B cell (primary cell): ENCODE results near the gene ASAP3. TPM values are rescaled to one million over a fixed set of nuclear protein-coding genes. Genes with fewer than 3 reads are reported as not detected.

ENCODE experiments used
- ATAC-seq: fragments of 200-7000 bp; cut with Tn5 transposase; one replicate; pipeline ENCODE4 v1.10.0; 2021; ENCODE audit warnings: low read depth, mild to moderate bottlenecking, moderate number of reproducible peaks, moderate library complexity
- CTCF ChIA-PET: fragments of 350-600 bp; sonication (Branson Sonifier 250); formaldehyde crosslinking; loops from one replicate; lab custom pipeline; 2021; ENCODE audit warnings: antibody characterized with exemption, inconsistent platforms; lab: Charles Lee
- POLR2A ChIA-PET: fragments of 350-600 bp; sonication (Branson Sonifier 250); formaldehyde crosslinking; loops from one replicate; lab custom pipeline; 2021; ENCODE audit warnings: antibody characterized with exemption; lab: Charles Lee
- DNase-seq: peaks from one replicate; pipeline ENCODE4 v3.0.0; 2013
- H2AFZ ChIP-seq: 2 replicates; pipeline ENCODE4 v1.6.1; 2012; ENCODE audit warnings: mild to moderate bottlenecking, low read depth, low read length; ENCODE audit not compliant: insufficient read depth, poor library complexity, severe bottlenecking
- H3K27ac ChIP-seq, 2 donors: 1 replicate in 1 of 2; 2 replicates in 1 of 2; pipeline ENCODE4 v1.5.1; 2012 to 2013; ENCODE audit warnings: low read length in 2 of 2, mild to moderate bottlenecking in 2 of 2, moderate library complexity in 1 of 2
- H3K27me3 ChIP-seq, 4 experiments: fragments of 200-600 bp in 1 of 4; sonication (generic) in 1 of 4; replicated peaks in 1 of 4; 1 replicate in 2 of 4; 2 replicates in 2 of 4; pipeline versions ENCODE4 v1.6.1 to v1.7.0; 2013 to 2016; ENCODE audit warnings: low read length in 3 of 4, mild to moderate bottlenecking in 2 of 4, mixed read lengths in 1 of 4, moderate library complexity in 1 of 4; ENCODE audit not compliant: insufficient read depth in 4 of 4, control insufficient read depth in 3 of 4; ENCODE audit errors: control extremely low read depth in 1 of 4
- H3K36me3 ChIP-seq, 2 experiments: replicated peaks in 1 of 2; 1 replicate in 1 of 2; 2 replicates in 1 of 2; pipeline versions ENCODE4 v1.6.1 to v1.7.1; 2013; ENCODE audit warnings: low read length in 1 of 2; ENCODE audit not compliant: insufficient read depth in 2 of 2, control insufficient read depth in 1 of 2; ENCODE audit errors: control extremely low read depth in 1 of 2, extremely low read depth in 1 of 2
- H3K4me1 ChIP-seq, 2 donors: fragments of 200-600 bp in 1 of 2; sonication (generic) in 1 of 2; 1 replicate in 1 of 2; 2 replicates in 1 of 2; pipeline versions ENCODE4 v1.5.1 to v1.6.1; 2013 to 2017; ENCODE audit warnings: low read length in 2 of 2; ENCODE audit not compliant: control insufficient read depth in 2 of 2, insufficient read depth in 2 of 2
- H3K4me2 ChIP-seq: replicated peaks from 2 replicates; pipeline ENCODE3; 2012; ENCODE audit warnings: mild to moderate bottlenecking, low read depth, low read length; ENCODE audit not compliant: poor library complexity, severe bottlenecking
- H3K4me3 ChIP-seq, 5 experiments: fragments of 200-600 bp in 1 of 5; sonication (generic) in 1 of 5; 1 replicate in 3 of 5; 2 replicates in 2 of 5; pipeline versions ENCODE4 v1.5.1 to v1.7.0; 2011 to 2016; ENCODE audit warnings: low read length in 4 of 5, mild to moderate bottlenecking in 4 of 5, low read depth in 2 of 5, control low read depth in 1 of 5, moderate library complexity in 1 of 5; ENCODE audit not compliant: insufficient read depth in 1 of 5; ENCODE audit errors: control extremely low read depth in 1 of 5, extremely low read depth in 1 of 5
- H3K79me2 ChIP-seq: fragments of 200-600 bp; sonication (generic); one replicate; pipeline ENCODE4 v1.6.0; 2016; ENCODE audit warnings: low read length; ENCODE audit not compliant: control insufficient read depth, insufficient read depth
- H3K9ac ChIP-seq: fragments of 200-600 bp; sonication (generic); 2 replicates; pipeline ENCODE4 v1.6.1; 2017; ENCODE audit warnings: mild to moderate bottlenecking, low read length, moderate library complexity
- H3K9me3 ChIP-seq, 3 donors: one replicate each; pipeline versions ENCODE4 v1.6.1 to v1.7.1; 2013; ENCODE audit warnings: low read length in 2 of 3; ENCODE audit not compliant: control insufficient read depth in 2 of 3, insufficient read depth in 1 of 3; ENCODE audit errors: control extremely low read depth in 1 of 3
- H4K20me1 ChIP-seq: 2 replicates; pipeline ENCODE4 v1.6.0; 2012; ENCODE audit warnings: mild to moderate bottlenecking, low read length; ENCODE audit not compliant: insufficient read depth, control insufficient read depth, poor library complexity, severe bottlenecking
- H3K27ac Mint-ChIP-seq: one replicate; pipeline ENCODE4 v1.8.0; 2021; ENCODE audit warnings: mixed read lengths
- H3K27me3 Mint-ChIP-seq: one replicate; pipeline ENCODE4 v1.8.0; 2021; ENCODE audit warnings: mixed read lengths
- H3K4me1 Mint-ChIP-seq: one replicate; pipeline ENCODE4 v1.8.0; 2021; ENCODE audit warnings: mixed read lengths
- H3K4me3 Mint-ChIP-seq: one replicate; pipeline ENCODE4 v1.8.0; 2021; ENCODE audit warnings: mixed read lengths
- H3K9me3 Mint-ChIP-seq: one replicate; pipeline ENCODE4 v1.8.0; 2022; ENCODE audit warnings: mixed read lengths; ENCODE audit not compliant: insufficient read depth
- EZH2 ChIP-seq: IDR thresholded peaks from 2 replicates; pipeline ENCODE4 v1.6.1; 2012; ENCODE audit warnings: borderline replicate concordance, low read depth, mild to moderate bottlenecking, moderate library complexity, low read length; ENCODE audit not compliant: insufficient read depth, poor library complexity, severe bottlenecking
- WGBS: methylation state at CpG from one replicate; pipeline ENCODE4 v1.1.5; 2013; ENCODE audit warnings: missing lambda C conversion rate; ENCODE audit not compliant: insufficient coverage; 5-methylcytosine and 5-hydroxymethylcytosine counted together
- intact Hi-C: fragments of 100-400 bp; cut with micrococcal nuclease; formaldehyde crosslinking; loops from one replicate; pipeline ENCODE4 v1.10.0; 2022
- polyA plus RNA-seq: library from polyadenylated mRNA; depleted of rRNA; stranded (reverse); fragments of >200 nt; gene quantifications from 2 replicates; pipeline ENCODE4 v1.2.3, GENCODE V29; 2012
- total RNA-seq, 2 donors: library from RNA; stranded (reverse); fragments of 120-200 nt in 1 of 2; gene quantifications; 1 replicate in 1 of 2; 2 replicates in 1 of 2; pipeline versions ENCODE4 v1.2.3 to v1.2.4, GENCODE V29; 2013 to 2022
- TF ChIP-seq, protein P1 (sequence below): fragments of 200-600 bp; IDR thresholded peaks from one replicate; pipeline ENCODE4 v1.8.0; 2022; ENCODE audit warnings: antibody characterized with exemption, mild to moderate bottlenecking

ASAP3 gene
- total and polyA plus RNA-seq, 2 donors (not counting 1 experiment from before 2014, with no cell fraction given): 2.9 to 11.0 TPM

GRCh38 chr1:23472351-23473036 lies 11.5 kb downstream of the ASAP3 start:
- no peaks in the 10 kb centered on the region for H3K36me3 ChIP-seq
- no peak overlapping the region for H3K4me3 ChIP-seq
- DNase-seq: no peak
- no peak overlapping the region for H3K4me2 ChIP-seq
- H3K4me1 ChIP-seq: no peaks in the 10 kb centered on the region
- no peaks in the 10 kb centered on the region for H4K20me1 ChIP-seq
- no peak overlapping the region for H3K9ac ChIP-seq
- H3K27ac ChIP-seq: no peak overlapping the region
- Mint-ChIP-seq H3K27ac (no peak overlapping the region), H3K9me3 (no peaks in the 10 kb centered on the region), H3K4me1 (no peaks in the 10 kb centered on the region), H3K27me3 (peaks cover 10% of the 10 kb centered on the region), H3K4me3 (no peak overlapping the region)
- ATAC-seq: no peak
- ChIA-PET POLR2A (no interaction called here), CTCF (interaction anchor here (0.6 to 1.2 kb wide), 2 partner anchors 14 to 25 kb away, joined by 3 to 4 read pairs; no protein-coding TSS in a partner anchor)
- no peaks in the 10 kb centered on the region for H3K79me2 ChIP-seq
- TF ChIP-seq EZH2: no peak
- TF ChIP-seq, protein P1, sequence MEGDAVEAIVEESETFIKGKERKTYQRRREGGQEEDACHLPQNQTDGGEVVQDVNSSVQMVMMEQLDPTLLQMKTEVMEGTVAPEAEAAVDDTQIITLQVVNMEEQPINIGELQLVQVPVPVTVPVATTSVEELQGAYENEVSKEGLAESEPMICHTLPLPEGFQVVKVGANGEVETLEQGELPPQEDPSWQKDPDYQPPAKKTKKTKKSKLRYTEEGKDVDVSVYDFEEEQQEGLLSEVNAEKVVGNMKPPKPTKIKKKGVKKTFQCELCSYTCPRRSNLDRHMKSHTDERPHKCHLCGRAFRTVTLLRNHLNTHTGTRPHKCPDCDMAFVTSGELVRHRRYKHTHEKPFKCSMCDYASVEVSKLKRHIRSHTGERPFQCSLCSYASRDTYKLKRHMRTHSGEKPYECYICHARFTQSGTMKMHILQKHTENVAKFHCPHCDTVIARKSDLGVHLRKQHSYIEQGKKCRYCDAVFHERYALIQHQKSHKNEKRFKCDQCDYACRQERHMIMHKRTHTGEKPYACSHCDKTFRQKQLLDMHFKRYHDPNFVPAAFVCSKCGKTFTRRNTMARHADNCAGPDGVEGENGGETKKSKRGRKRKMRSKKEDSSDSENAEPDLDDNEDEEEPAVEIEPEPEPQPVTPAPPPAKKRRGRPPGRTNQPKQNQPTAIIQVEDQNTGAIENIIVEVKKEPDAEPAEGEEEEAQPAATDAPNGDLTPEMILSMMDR: no peak
- H3K9me3 ChIP-seq: no peaks in the 10 kb centered on the region
- H3K27me3 ChIP-seq: peaks cover 0 to 7% (median 5%) of the 10 kb centered on the region in 4 experiments
- no peak overlapping the region for H2AFZ ChIP-seq
- WGBS: 96% methylated on average over 3 of the region's 5 CpGs
- intact Hi-C loops: no loop called here

DNA sequence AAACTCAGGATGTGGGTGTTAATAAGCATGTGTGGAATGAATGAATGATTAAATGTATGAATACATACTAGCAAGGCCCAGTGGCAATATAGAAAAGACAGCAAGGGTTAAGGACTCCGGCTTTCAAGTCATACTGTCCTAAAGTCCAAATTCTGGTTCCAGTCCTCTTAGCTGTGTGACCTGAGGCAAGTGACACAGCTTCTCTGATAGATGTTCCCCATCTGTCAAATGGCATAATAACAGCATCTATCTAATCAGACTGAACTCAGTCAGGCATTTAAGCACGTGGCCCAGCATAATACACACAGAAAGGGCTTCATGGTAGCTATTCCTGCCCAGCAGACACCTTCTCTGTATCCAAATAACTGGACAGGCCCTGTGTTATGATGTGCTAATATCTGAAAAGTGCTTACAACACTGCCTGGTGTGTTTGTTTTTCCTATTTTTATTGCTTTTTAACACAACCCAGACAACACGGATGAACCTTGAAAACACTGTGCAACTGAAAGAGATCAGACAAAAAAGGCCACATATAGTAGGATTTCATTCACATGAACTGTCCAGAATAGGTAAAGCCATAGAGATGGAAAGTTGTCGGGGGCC lies 12.4 kb downstream of the ASAP3 start:
- ATAC-seq (no peak), DNase-seq (no peak)
- Mint-ChIP-seq H3K4me3 (no peak overlapping the region), H3K9me3 (no peaks in the 10 kb centered on the region), H3K4me1 (no peaks in the 10 kb centered on the region), H3K27me3 (peaks cover 9% of the 10 kb centered on the region), H3K27ac (no peak overlapping the region)
- TF ChIP-seq EZH2: no peak
- TF ChIP-seq, protein P1: no peak
- Histone ChIP-seq H3K9me3 (no peaks in the 10 kb centered on the region), H2AFZ (no peak overlapping the region), H3K4me1 (no peaks in the 10 kb centered on the region), H3K27me3 (peaks cover 0 to 7% (median 4%) of the 10 kb centered on the region in 4 experiments), H3K4me2 (no peak overlapping the region), H3K4me3 (no peak overlapping the region), H3K79me2 (no peaks in the 10 kb centered on the region), H3K27ac (no peak overlapping the region), H4K20me1 (no peaks in the 10 kb centered on the region), H3K9ac (no peak overlapping the region), H3K36me3 (no peaks in the 10 kb centered on the region)
- CTCF ChIA-PET: interaction anchor here (1.0 kb wide), 1 partner anchor 25 kb away, joined by 3 read pairs; no protein-coding TSS in a partner anchor
- POLR2A ChIA-PET: no interaction called here
- intact Hi-C loops: no loop called here
- 100% methylated on average over 2 of the region's 4 CpGs for WGBS
